ENCODE results near the gene DDX25. TPM values are rescaled to one million over a fixed set of nuclear protein-coding genes. Genes with fewer than 3 reads are reported as not detected.

The DDX25 gene
- total and polyA plus RNA-seq, 10 of the 15 experiments (the other 5 are each of a cell fraction or from before 2014, with no cell fraction given): 0.05 TPM; not detected in 9

DNA sequence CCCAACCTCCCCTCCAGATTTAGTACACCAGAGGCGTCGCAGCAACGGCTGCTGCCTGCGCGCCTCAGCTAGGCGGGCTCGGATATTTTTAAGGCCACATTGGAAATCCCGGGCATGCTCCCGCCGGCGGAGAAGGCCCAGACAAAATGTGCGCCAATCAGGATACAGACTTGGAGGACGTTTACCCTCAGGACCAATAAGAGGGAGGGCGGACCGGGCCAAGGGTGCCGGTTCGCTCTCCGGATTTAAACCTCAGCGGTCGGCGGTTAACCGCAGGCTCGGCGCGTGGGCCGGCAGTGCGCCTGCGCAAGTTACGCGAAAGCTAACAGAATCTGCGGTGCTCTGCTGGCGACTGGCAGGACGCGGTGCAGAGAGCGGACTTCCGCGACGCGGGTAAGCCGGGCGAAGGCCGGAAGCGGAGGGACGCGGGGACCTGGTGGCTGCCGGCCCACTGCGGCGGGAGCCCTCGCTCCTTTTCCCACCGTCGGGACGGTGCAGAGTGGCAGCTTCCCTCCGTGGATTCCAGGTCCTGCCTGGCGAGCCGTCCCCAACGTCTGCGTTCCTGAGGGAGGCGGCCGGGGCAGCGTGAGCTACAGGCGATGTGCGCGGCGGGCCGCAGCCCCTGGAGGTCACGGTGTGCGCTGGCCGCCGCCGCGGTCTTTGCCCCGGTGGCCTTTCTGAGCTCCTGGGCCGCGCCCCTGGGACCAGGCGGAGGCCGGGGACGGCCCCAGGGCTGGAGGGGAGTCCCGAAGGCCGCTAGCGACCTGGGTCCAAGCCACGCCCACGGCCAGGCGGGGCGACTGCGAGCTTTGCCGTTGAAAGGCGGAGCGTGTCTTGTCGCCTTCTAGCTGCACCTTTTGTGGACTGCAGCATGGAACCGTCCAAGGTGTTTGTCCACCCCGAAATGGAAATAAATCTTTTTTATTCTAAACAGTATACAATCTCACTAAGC is 16.7 kb upstream of the DDX25 start, which contains the start of gene HYLS1 (continued):
- TF ChIP-seq, protein P1, sequence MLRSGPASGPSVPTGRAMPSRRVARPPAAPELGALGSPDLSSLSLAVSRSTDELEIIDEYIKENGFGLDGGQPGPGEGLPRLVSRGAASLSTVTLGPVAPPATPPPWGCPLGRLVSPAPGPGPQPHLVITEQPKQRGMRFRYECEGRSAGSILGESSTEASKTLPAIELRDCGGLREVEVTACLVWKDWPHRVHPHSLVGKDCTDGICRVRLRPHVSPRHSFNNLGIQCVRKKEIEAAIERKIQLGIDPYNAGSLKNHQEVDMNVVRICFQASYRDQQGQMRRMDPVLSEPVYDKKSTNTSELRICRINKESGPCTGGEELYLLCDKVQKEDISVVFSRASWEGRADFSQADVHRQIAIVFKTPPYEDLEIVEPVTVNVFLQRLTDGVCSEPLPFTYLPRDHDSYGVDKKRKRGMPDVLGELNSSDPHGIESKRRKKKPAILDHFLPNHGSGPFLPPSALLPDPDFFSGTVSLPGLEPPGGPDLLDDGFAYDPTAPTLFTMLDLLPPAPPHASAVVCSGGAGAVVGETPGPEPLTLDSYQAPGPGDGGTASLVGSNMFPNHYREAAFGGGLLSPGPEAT (IDR thresholded peaks at IDR 0.05; ENCODE audit: low read depth): peak; percentile 44; the same call in 1 of the 2 replicates
- TF ChIP-seq MAX (IDR thresholded peaks at IDR 0.05; ENCODE audit: low read depth, low read length) (no peak), NRF1 (conservative IDR thresholded peaks at IDR 0.05; ENCODE audit: low read depth, low read length) (peak; percentile 83), IKZF1 (conservative IDR thresholded peaks at IDR 0.05) (peak; percentile 94), NFXL1 (IDR thresholded peaks at IDR 0.05; ENCODE audit: borderline replicate concordance) (no peak), SMAD5 (IDR thresholded peaks at IDR 0.05; ENCODE audit: low read depth) (peak; percentile 47; the same call in 1 of the 2 replicates), EZH2 (IDR thresholded peaks at IDR 0.05; ENCODE audit: borderline replicate concordance, control insufficient read depth, low read depth, low read length) (no peak), RB1 (IDR thresholded peaks at IDR 0.05; ENCODE audit: borderline replicate concordance) (peak; percentile 81; the same call in 1 of the 2 replicates), POLR2A (IDR thresholded peaks at IDR 0.05; ENCODE audit: low read depth, low read length) (peak; percentile 84), EED (IDR thresholded peaks at IDR 0.05; ENCODE audit: low read depth) (no peak; the same call in none of the 2 replicates), BHLHE40 (IDR thresholded peaks at IDR 0.05; ENCODE audit: borderline replicate concordance in 1 of 2, low read depth in 2 of 2, low read length in 1 of 2) (peak; percentile 13 to 60; a peak in 3 of 4 replicates), HDAC2 (IDR thresholded peaks at IDR 0.05) (no peak), MEF2B (IDR thresholded peaks at IDR 0.05; ENCODE audit: partially characterized antibody, poor library complexity, severe bottlenecking) (peak; percentile 45), CBFB (IDR thresholded peaks at IDR 0.05; ENCODE audit: low read depth) (peak; percentile 100), SMAD1 (IDR thresholded peaks at IDR 0.05; ENCODE audit: low read depth, partially characterized antibody) (no peak), BCL11A (IDR thresholded peaks at IDR 0.05; ENCODE audit: low read depth, low read length) (no peak), SUZ12 (IDR thresholded peaks at IDR 0.05; ENCODE audit: unreplicated experiment) (no peak), MYC (IDR thresholded peaks at IDR 0.05; ENCODE audit: insufficient read depth, insufficient read length, insufficient replicate concordance, low read length, severe bottlenecking) (no peak), SIN3A (IDR thresholded peaks at IDR 0.05; ENCODE audit: low read depth, low read length) (0 out of 2 replicates have a peak, but pooled peaks have one; percentile 3), JUND (IDR thresholded peaks at IDR 0.05; ENCODE audit: low read depth, low read length) (no peak), ZNF207 (IDR thresholded peaks at IDR 0.05; ENCODE audit: borderline replicate concordance) (peak; percentile 89; the same call in 1 of the 2 replicates), BMI1 (IDR thresholded peaks at IDR 0.05; ENCODE audit: borderline replicate concordance) (no peak)
- TF ChIP-seq, protein P2, sequence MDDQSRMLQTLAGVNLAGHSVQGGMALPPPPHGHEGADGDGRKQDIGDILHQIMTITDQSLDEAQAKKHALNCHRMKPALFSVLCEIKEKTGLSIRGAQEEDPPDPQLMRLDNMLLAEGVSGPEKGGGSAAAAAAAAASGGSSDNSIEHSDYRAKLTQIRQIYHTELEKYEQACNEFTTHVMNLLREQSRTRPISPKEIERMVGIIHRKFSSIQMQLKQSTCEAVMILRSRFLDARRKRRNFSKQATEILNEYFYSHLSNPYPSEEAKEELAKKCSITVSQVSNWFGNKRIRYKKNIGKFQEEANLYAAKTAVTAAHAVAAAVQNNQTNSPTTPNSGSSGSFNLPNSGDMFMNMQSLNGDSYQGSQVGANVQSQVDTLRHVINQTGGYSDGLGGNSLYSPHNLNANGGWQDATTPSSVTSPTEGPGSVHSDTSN (IDR thresholded peaks at IDR 0.05; ENCODE audit: insufficient replicate concordance, low read depth, low read length): no peak
- TF ChIP-seq, protein P3, sequence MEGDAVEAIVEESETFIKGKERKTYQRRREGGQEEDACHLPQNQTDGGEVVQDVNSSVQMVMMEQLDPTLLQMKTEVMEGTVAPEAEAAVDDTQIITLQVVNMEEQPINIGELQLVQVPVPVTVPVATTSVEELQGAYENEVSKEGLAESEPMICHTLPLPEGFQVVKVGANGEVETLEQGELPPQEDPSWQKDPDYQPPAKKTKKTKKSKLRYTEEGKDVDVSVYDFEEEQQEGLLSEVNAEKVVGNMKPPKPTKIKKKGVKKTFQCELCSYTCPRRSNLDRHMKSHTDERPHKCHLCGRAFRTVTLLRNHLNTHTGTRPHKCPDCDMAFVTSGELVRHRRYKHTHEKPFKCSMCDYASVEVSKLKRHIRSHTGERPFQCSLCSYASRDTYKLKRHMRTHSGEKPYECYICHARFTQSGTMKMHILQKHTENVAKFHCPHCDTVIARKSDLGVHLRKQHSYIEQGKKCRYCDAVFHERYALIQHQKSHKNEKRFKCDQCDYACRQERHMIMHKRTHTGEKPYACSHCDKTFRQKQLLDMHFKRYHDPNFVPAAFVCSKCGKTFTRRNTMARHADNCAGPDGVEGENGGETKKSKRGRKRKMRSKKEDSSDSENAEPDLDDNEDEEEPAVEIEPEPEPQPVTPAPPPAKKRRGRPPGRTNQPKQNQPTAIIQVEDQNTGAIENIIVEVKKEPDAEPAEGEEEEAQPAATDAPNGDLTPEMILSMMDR (IDR thresholded peaks at IDR 0.05 in 2 of 3, conservative IDR thresholded peaks at IDR 0.05 in 1 of 3; ENCODE audit: control insufficient read depth in 2 of 3, extremely low read depth in 1 of 3, insufficient read depth in 1 of 3, low read depth in 3 of 3, low read length in 3 of 3): peak; percentile 24 to 39 (median 28); a peak in 4 of 6 replicates

Measured in GM12878 (cell line).